ENCODE measurements around the gene CAMK2N1. TPM values are rescaled to one million over a fixed set of nuclear protein-coding genes. Genes with fewer than 3 reads are reported as not detected.
A peak's percentile ranks its signal among the peaks of the same experiment; 100 is the strongest.

CAMK2N1 gene
- total and polyA plus RNA-seq, 8 donors: 3.4 to 40.7 (median 6.6) TPM

GRCh38 chr1:20476265-20477038, 9.6 kb downstream of the CAMK2N1 start:
- ATAC-seq: peak; percentile 58 to 81 (median 76)
- Histone ChIP-seq H3K27me3 (no peaks in the 10 kb centered on the region), H3K27ac (no peak overlapping the region), H3K4me1 (peaks cover 0 to 6% (median 5%) of the 10 kb centered on the region in 3 donors), H3K9me3 (no peaks in the 10 kb centered on the region), H3K36me3 (no peaks in the 10 kb centered on the region), H3K4me3 (peak overlapping the region in 1 of 4 donors; percentile 15)
- intact Hi-C loops (cut with DNase I): no loop called here
- peak; percentile 52 to 71 (median 58) for DNase-seq
- FAIRE-seq: no peak
- 7 to 8% methylated on average over 32 to 33 of the region's 33 CpGs for WGBS, 2 donors
- TF ChIP-seq, protein P1, sequence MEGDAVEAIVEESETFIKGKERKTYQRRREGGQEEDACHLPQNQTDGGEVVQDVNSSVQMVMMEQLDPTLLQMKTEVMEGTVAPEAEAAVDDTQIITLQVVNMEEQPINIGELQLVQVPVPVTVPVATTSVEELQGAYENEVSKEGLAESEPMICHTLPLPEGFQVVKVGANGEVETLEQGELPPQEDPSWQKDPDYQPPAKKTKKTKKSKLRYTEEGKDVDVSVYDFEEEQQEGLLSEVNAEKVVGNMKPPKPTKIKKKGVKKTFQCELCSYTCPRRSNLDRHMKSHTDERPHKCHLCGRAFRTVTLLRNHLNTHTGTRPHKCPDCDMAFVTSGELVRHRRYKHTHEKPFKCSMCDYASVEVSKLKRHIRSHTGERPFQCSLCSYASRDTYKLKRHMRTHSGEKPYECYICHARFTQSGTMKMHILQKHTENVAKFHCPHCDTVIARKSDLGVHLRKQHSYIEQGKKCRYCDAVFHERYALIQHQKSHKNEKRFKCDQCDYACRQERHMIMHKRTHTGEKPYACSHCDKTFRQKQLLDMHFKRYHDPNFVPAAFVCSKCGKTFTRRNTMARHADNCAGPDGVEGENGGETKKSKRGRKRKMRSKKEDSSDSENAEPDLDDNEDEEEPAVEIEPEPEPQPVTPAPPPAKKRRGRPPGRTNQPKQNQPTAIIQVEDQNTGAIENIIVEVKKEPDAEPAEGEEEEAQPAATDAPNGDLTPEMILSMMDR (IDR thresholded peaks at IDR 0.05): no peak

- H3K4me3 ChIP-seq: no peak overlapping the region
- intact Hi-C loops (cut with DNase I): no loop called here
- ATAC-seq (no peak), DNase-seq (no peak), FAIRE-seq (no peak)
- no peak overlapping the region for H3K27ac ChIP-seq
- no peaks in the 10 kb centered on the region for H3K27me3 ChIP-seq
- H3K4me1 ChIP-seq: peaks cover 0 to 6% (median 5%) of the 10 kb centered on the region in 3 donors
- WGBS, 2 donors: 46 to 47% methylated on average over 7 of the region's 7 CpGs
- H3K36me3 ChIP-seq: no peaks in the 10 kb centered on the region
- no peaks in the 10 kb centered on the region for H3K9me3 ChIP-seq
- TF ChIP-seq, protein P1 (IDR thresholded peaks at IDR 0.05): no peak
Measured at GRCh38 chr1:20474996-20475395, 11.0 kb downstream of the CAMK2N1 start.

GRCh38 chr1:20474333-20474975, 11.6 kb downstream of the CAMK2N1 start:
- Histone ChIP-seq H3K36me3 (no peaks in the 10 kb centered on the region), H3K4me3 (no peak overlapping the region), H3K27ac (no peak overlapping the region), H3K4me1 (peaks cover 0 to 6% (median 5%) of the 10 kb centered on the region in 3 donors), H3K9me3 (no peaks in the 10 kb centered on the region), H3K27me3 (no peaks in the 10 kb centered on the region)
- TF ChIP-seq, protein P1 (IDR thresholded peaks at IDR 0.05): no peak
- DNase-seq (no peak), ATAC-seq (no peak), FAIRE-seq (no peak)
- WGBS, 2 donors: 67 to 84% methylated on average over 2 of the region's 2 CpGs
- intact Hi-C loops (cut with DNase I): no loop called here

DNA sequence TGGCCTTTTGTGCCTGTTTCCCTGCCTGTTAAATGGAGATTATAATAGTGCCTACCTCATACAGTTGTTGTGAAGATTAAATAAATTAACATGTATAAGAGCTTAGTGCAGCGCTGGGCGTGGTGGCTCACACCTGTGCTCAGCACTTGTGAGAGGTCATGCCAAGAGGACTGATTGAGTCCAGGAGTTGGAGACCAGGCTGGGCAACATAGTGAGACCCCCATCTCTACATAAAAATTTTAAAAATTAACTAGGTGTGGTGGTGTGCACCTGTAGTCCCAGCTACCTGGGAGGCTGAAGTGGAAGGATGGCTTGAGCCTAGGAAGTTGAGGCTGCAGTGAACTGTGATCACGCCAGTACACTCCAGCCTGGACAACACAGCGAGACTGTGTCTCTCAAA, 12.1 kb downstream of the CAMK2N1 start:
- no peak overlapping the region for H3K27ac ChIP-seq

More for the DNA sequence above, 12.1 kb downstream of the CAMK2N1 start:
- no peaks in the 10 kb centered on the region for H3K9me3 ChIP-seq
- peaks cover 0 to 6% (median 5%) of the 10 kb centered on the region in 3 donors for H3K4me1 ChIP-seq
- H3K36me3 ChIP-seq: no peaks in the 10 kb centered on the region
- H3K4me3 ChIP-seq: no peak overlapping the region
- DNase-seq: no peak
- TF ChIP-seq, protein P1 (IDR thresholded peaks at IDR 0.05): no peak
- FAIRE-seq: no peak
- ATAC-seq: no peak
- WGBS, 2 donors: 87 to 94% methylated on average over 4 of the region's 4 CpGs
- no peaks in the 10 kb centered on the region for H3K27me3 ChIP-seq
- intact Hi-C loops (cut with DNase I): no loop called here

Measured in pancreas (tissue), 10 donors.